Measurements from ENCODE around the gene SLC6A9.
A peak's percentile ranks its signal among the peaks of the same experiment; 100 is the strongest.

Gene SLC6A9

GRCh38 chr1:43981135-43981491, 50.1 kb downstream of the SLC6A9 start:
- no peak for DNase-seq

GRCh38 chr1:43980255-43981134, 50.8 kb downstream of the SLC6A9 start:
- DNase-seq = no peak

- DNase-seq = peak; percentile 82
These were observed 51.6 kb downstream of the SLC6A9 start for GRCh38 chr1:43979528-43980254.

- DNase-seq = no peak
These were observed 52.1 kb downstream of the SLC6A9 start for GRCh38 chr1:43979261-43979527.

- DNase-seq = peak; percentile 68
These were observed 52.6 kb downstream of the SLC6A9 start, which contains the start of gene B4GALT2 for GRCh38 chr1:43978551-43979260. Gene B4GALT2, plus strand, starts transcription at chr1:43979210. Its CDS starts 1,951 bp downstream, at chr1:43981161.

GRCh38 chr1:43978264-43978550, 53.1 kb downstream of the SLC6A9 start:
- DNase-seq = no peak

- DNase-seq = no peak
These were observed 53.6 kb downstream of the SLC6A9 start for GRCh38 chr1:43977376-43978263.

GRCh38 chr1:43976890-43977289, 54.4 kb downstream of the SLC6A9 start:
- no peak for DNase-seq

GRCh38 chr1:43976045-43976444, 55.2 kb downstream of the SLC6A9 start:
- peak; percentile 43 for DNase-seq

GRCh38 chr1:43975249-43975961, 55.9 kb downstream of the SLC6A9 start:
- DNase-seq = peak; percentile 86

GRCh38 chr1:43974443-43975248, 56.6 kb downstream of the SLC6A9 start, which contains the start of gene ATP6V0B:
Gene ATP6V0B, plus strand, starts transcription at chr1:43974960. Its CDS starts 81 bp downstream, at chr1:43975041.
- DNase-seq = peak; percentile 98

GRCh38 chr1:43973981-43974442, 57.2 kb downstream of the SLC6A9 start:
- DNase-seq = peak; percentile 66

GRCh38 chr1:43971336-43971980, 59.8 kb downstream of the SLC6A9 start:
- DNase-seq = no peak

- no peak for DNase-seq
These were observed 60.4 kb downstream of the SLC6A9 start for GRCh38 chr1:43970911-43971310.

- DNase-seq = no peak
These were observed 60.8 kb downstream of the SLC6A9 start for GRCh38 chr1:43970502-43970901.

GRCh38 chr1:43969746-43970466, 61.4 kb downstream of the SLC6A9 start, which contains the start of gene DPH2:
Gene DPH2, plus strand, starts transcription at chr1:43970010. Its CDS starts 166 bp downstream, at chr1:43970176.
- peak; percentile 99 for DNase-seq

- DNase-seq = no peak
These were observed 61.9 kb downstream of the SLC6A9 start for GRCh38 chr1:43969416-43969745.

- DNase-seq = peak; percentile 73
These were observed 62.8 kb downstream of the SLC6A9 start for GRCh38 chr1:43968348-43968948.

GRCh38 chr1:43965316-43965715, 65.9 kb downstream of the SLC6A9 start:
- no peak for DNase-seq

All from hematopoietic multipotent progenitor cell treated with erythropoietin and hydrocortisone succinate and interleukin-3 and kit ligand, for 4 days (in vitro differentiated cells).